Occipital lobe (tissue), 2 donors: ENCODE data around the gene MME. TPM values are rescaled to one million over a fixed set of nuclear protein-coding genes. Genes with fewer than 3 reads are reported as not detected.

ENCODE experiments used
- DNase-seq: peaks from one replicate; lab custom pipeline; 2025; lab: John Stamatoyannopoulos, UW
- total RNA-seq: library from RNA; depleted of rRNA; stranded (reverse); fragments of >200 nt; gene quantifications from one replicate; pipeline ENCODE4 v1.2.3, GENCODE V29; 2014

Gene MME
- total RNA-seq, 1 donor from 2014 or later: 7.2 TPM

- DNase-seq: peak; percentile 5
These were observed 152.5 kb downstream of the MME start for GRCh38 chr3:155232605-155233004.

GRCh38 chr3:155233213-155233612 is 153.1 kb downstream of the MME start:
- peak; percentile 15 for DNase-seq

Other genes with a start within 250 kb of the MME start
- not detected for gene STRIT1, start 213.4 kb downstream of the MME start, total RNA-seq